HepG2 (cell line): ENCODE data around the gene ALDOA. TPM values are rescaled to one million over a fixed set of nuclear protein-coding genes. Genes with fewer than 3 reads are reported as not detected.
"Not testable (repeated sequence)": the region's sequence is repeated elsewhere in the genome, so short reads cannot be mapped to it uniquely, and the experiment has no call there.

ENCODE experiments used
- ATAC-seq: fragments of 200-7000 bp; cut with Tn5 transposase; 3 replicates; pipeline ENCODE4 v1.9.1; 2020; ENCODE audit warnings: mild to moderate bottlenecking, moderate library complexity
- BruUV-seq: library from RNA; stranded (reverse); fragments of 400-500 nt; replicated peaks from 2 replicates; lab custom pipeline; 2021; lab: Mats Ljungman, UMichigan
- CTCF ChIA-PET: fragments of 300-600 bp; formaldehyde crosslinking; extraction: SDS; loops from one replicate; lab custom pipeline; 2021; ENCODE audit warnings: low total read pairs, inconsistent platforms, low intra/inter-chr PET ratio; lab: Yijun Ruan, JAX
- POLR2A ChIA-PET: fragments of 350-600 bp; sonication (Branson Sonifier 250); formaldehyde crosslinking; loops from one replicate; lab custom pipeline; 2020; ENCODE audit warnings: antibody characterized with exemption, inconsistent platforms; lab: Yijun Ruan, JAX
- DNase-seq: peaks from one replicate; pipeline ENCODE4 v3.0.0-alpha.2; 2015; ENCODE audit warnings: low spot score
- FAIRE-seq: peaks from 3 replicates; lab custom pipeline; 2011; peaks lifted over from hg19 to GRCh38; lab: Jason Lieb, UNC
- H2AFZ ChIP-seq: one replicate; pipeline ENCODE4 v1.6.1; 2011; ENCODE audit warnings: low read length, inconsistent platforms
- H3K27ac ChIP-seq: fragments of 300-600 bp; 3 replicates; pipeline ENCODE4 v1.8.0; 2011; ENCODE audit warnings: mixed run types, mild to moderate bottlenecking, mixed read lengths, low read length, inconsistent platforms; ENCODE audit not compliant: insufficient read depth; ENCODE audit errors: extremely low read length
- H3K27me3 ChIP-seq, 2 experiments: fragments of 200-600 bp in 1 of 2; 2 replicates in 1 of 2; 3 replicates in 1 of 2; pipeline versions ENCODE4 v1.6.0 to v1.8.0; 2011; ENCODE audit warnings: low read length in 2 of 2, mild to moderate bottlenecking in 2 of 2, moderate library complexity in 2 of 2, inconsistent platforms in 1 of 2; ENCODE audit not compliant: insufficient read depth in 2 of 2, control insufficient read depth in 1 of 2
- H3K36me3 ChIP-seq, 2 experiments: fragments of 200-600 bp in 1 of 2; replicated peaks in 1 of 2; 2 replicates in 1 of 2; 3 replicates in 1 of 2; pipeline versions ENCODE4 v1.5.1 to v1.8.0; 2011; ENCODE audit warnings: low read length in 2 of 2, inconsistent platforms in 1 of 2; ENCODE audit not compliant: insufficient read depth in 2 of 2, control insufficient read depth in 1 of 2
- H3K4me1 ChIP-seq: 2 replicates; pipeline ENCODE4 v1.5.1; 2012; ENCODE audit warnings: low read length, inconsistent platforms; ENCODE audit not compliant: insufficient read depth
- H3K4me2 ChIP-seq: 2 replicates; pipeline ENCODE4 v1.6.0; 2011; ENCODE audit warnings: low read depth, low read length, inconsistent platforms
- H3K4me3 ChIP-seq, 3 experiments: fragments of 200-600 bp in 1 of 3; sonication (generic), shearing (Covaris generic) in 1 of 3; replicated peaks in 1 of 3; 2 replicates each; pipeline ENCODE4 v1.5.1; 2011 to 2016; ENCODE audit warnings: low read length in 3 of 3, inconsistent platforms in 2 of 3, low read depth in 2 of 3, mild to moderate bottlenecking in 2 of 3, control low read depth in 1 of 3, mixed read lengths in 1 of 3; ENCODE audit not compliant: insufficient read depth in 1 of 3
- H3K79me2 ChIP-seq: one replicate; pipeline ENCODE4 v1.6.1; 2011; ENCODE audit warnings: low read length, inconsistent platforms; ENCODE audit not compliant: insufficient read depth
- H3K9ac ChIP-seq: 2 replicates; pipeline ENCODE4 v1.6.0; 2011; ENCODE audit warnings: mild to moderate bottlenecking, low read depth, low read length, inconsistent platforms; ENCODE audit not compliant: insufficient read depth
- H3K9me3 ChIP-seq: 2 replicates; pipeline ENCODE4 v1.5.1; 2012; ENCODE audit warnings: mild to moderate bottlenecking, low read length
- H4K20me1 ChIP-seq: 2 replicates; pipeline ENCODE4 v1.6.0; 2011; ENCODE audit warnings: inconsistent platforms, mild to moderate bottlenecking, low read length, moderate library complexity; ENCODE audit not compliant: insufficient read depth
- ATRX ChIP-seq: sonication (generic); formaldehyde crosslinking; IDR thresholded peaks from 2 replicates; pipeline ENCODE4 v1.4.0; 2020; ENCODE audit warnings: missing genetic modification reagents, borderline replicate concordance
- IRF1 ChIP-seq: sonication (generic); formaldehyde crosslinking; IDR thresholded peaks from 2 replicates; pipeline ENCODE4 v1.4.0; 2020; ENCODE audit warnings: low read depth, mild to moderate bottlenecking, missing genetic modification reagents
- ZNF121 ChIP-seq: sonication (generic); formaldehyde crosslinking; IDR thresholded peaks from 2 replicates; pipeline ENCODE4 v1.5.0; 2020; ENCODE audit warnings: mild to moderate bottlenecking, missing genetic modification reagents
- ZNF768 ChIP-seq: sonication (generic); formaldehyde crosslinking; IDR thresholded peaks from 2 replicates; pipeline ENCODE4 v1.4.0; 2020; ENCODE audit warnings: missing genetic modification reagents
- WGBS: methylation state at CpG from one replicate; pipeline ENCODE4 v1.1.6; 2017; ENCODE audit warnings: low lambda C conversion rate; 5-methylcytosine and 5-hydroxymethylcytosine counted together
- in situ Hi-C: cut with HindIII; loops from 2 replicates; pipeline ENCODE4 v1.10.0; 2017; ENCODE audit warnings: low pct_unique_long_range_greater_than_20kb; ENCODE audit not compliant: extremely low pct_ligation_motif_present
- intact Hi-C: fragments of 100-400 bp; cut with micrococcal nuclease; formaldehyde crosslinking; loops from one replicate; pipeline ENCODE4 v1.10.0; 2022; ENCODE audit not compliant: unreplicated experiment
- polyA plus RNA-seq, 8 experiments: library from polyadenylated mRNA; depleted of rRNA in 3 of 8; stranded (reverse) in 7 of 8; unstranded in 1 of 8; fragments of >200 nt; fragmentation: Illumina TruSeq in 4 of 8; extraction: Trizol in 4 of 8; gene quantifications; 2 replicates each; pipeline versions ENCODE4 v1.2.1 to v1.2.3, GENCODE V29; 2011 to 2016; ENCODE audit warnings: low read depth in 4 of 8, missing spikeins in 1 of 8, mixed read lengths in 1 of 8; ENCODE audit not compliant: insufficient read depth in 1 of 8
- total RNA-seq, 5 experiments: library from RNA; depleted of rRNA; stranded (reverse); fragments of >200 nt; fragmentation: Illumina TruSeq; extraction: Trizol; gene quantifications; 2 replicates each; pipeline ENCODE4 v1.2.3, GENCODE V29; 2016; ENCODE audit warnings: low read depth in 1 of 5

ALDOA gene
- total and polyA plus RNA-seq, 2 of the 13 experiments (the other 11 are each of a cell fraction or from before 2014, with no cell fraction given), result 925 to 1,884 TPM

- no peak for TF ChIP-seq IRF1 (CRISPR knock-in tag)
Measured at GRCh38 chr16:30114411-30114810, 48.9 kb downstream of the ALDOA start (continued).

- POLR2A ChIA-PET, result interaction anchor here (1.1 kb wide), 1 partner anchor 23 kb away, joined by 3 read pairs; the partner anchor contains the start of gene TBX6
Measured at GRCh38 chr16:30114833-30115232, 49.3 kb downstream of the ALDOA start.

GRCh38 chr16:30115238-30115637 lies 49.7 kb downstream of the ALDOA start:
- no peak overlapping the region for H2AFZ ChIP-seq
- H3K27me3 ChIP-seq, result no peaks in the 10 kb centered on the region
- CTCF ChIA-PET, result no interaction called here
- peaks cover 9 to 20% of the 10 kb centered on the region in 2 experiments; a peak in 4 of 5 replicates for H3K36me3 ChIP-seq
- in situ Hi-C loops, result no loop called here
- H3K4me3 ChIP-seq, result no peak overlapping the region
- ATAC-seq (no peak), FAIRE-seq (no peak), DNase-seq (no peak)
- no TSS peak for BruUV-seq
- 97% methylated on average over 7 of the region's 7 CpGs for whole genome bisulfite sequencing
- no peak overlapping the region for H3K4me2 ChIP-seq
- intact Hi-C loops, result no loop called here
- POLR2A ChIA-PET, result interaction anchor here (1.1 kb wide), 1 partner anchor 24 kb away, joined by 3 read pairs; the partner anchor contains the start of gene TBX6
- H3K9ac ChIP-seq, result no peak overlapping the region
- H3K79me2 ChIP-seq, result no peaks in the 10 kb centered on the region
- H4K20me1 ChIP-seq, result no peaks in the 10 kb centered on the region
- H3K9me3 ChIP-seq, result no peaks in the 10 kb centered on the region
- no peak overlapping the region for H3K27ac ChIP-seq
- peaks cover 32% of the 10 kb centered on the region for H3K4me1 ChIP-seq
- TF ChIP-seq ZNF768 (CRISPR knock-in tag) (0 out of 2 replicates have a peak, but pooled peaks have one; percentile 12), ATRX (CRISPR knock-in tag) (no peak)

More at GRCh38 chr16:30114833-30115232, 49.3 kb downstream of the ALDOA start:
- H3K79me2 ChIP-seq, BruUV-seq, intact Hi-C loops, ATAC-seq, H3K4me3 ChIP-seq, H3K27me3 ChIP-seq, H3K9ac ChIP-seq, H3K9me3 ChIP-seq, H3K4me2 ChIP-seq, DNase-seq, CTCF ChIA-PET, H2AFZ ChIP-seq, in situ Hi-C loops, FAIRE-seq, H4K20me1 ChIP-seq, H3K27ac ChIP-seq: not testable (repeated sequence)
- TF ChIP-seq ZNF121 (CRISPR knock-in tag), result peak; percentile 73
- peaks cover 9 to 20% of the 10 kb centered on the region in 2 experiments; a peak in 4 of 5 replicates for H3K36me3 ChIP-seq
- H3K4me1 ChIP-seq, result peaks cover 30% of the 10 kb centered on the region
- 95% methylated on average over 7 of the region's 7 CpGs for WGBS
